ENCODE data around the gene WNT1.

The WNT1 gene

GRCh38 chr12:49010092-49010668, 32.1 kb downstream of the WNT1 start:
- DNase-seq, result no peak

- no peak for DNase-seq
Measured at GRCh38 chr12:49012739-49013138, 34.6 kb downstream of the WNT1 start.

GRCh38 chr12:49013428-49013827, 35.3 kb downstream of the WNT1 start:
- DNase-seq, result no peak

- DNase-seq, result no peak
Measured at GRCh38 chr12:49014547-49014946, 36.4 kb downstream of the WNT1 start.

GRCh38 chr12:49015196-49015595, 37.1 kb downstream of the WNT1 start:
- no peak for DNase-seq

- DNase-seq, result no peak
Measured at GRCh38 chr12:49017891-49018260, 39.8 kb downstream of the WNT1 start.

- peak; percentile 84 to 95 for DNase-seq
Measured at GRCh38 chr12:49018261-49019119, 40.4 kb downstream of the WNT1 start, which contains the start of gene PRKAG1. PRKAG1 (minus strand) TSS chr12:49018776; CDS start chr12:49018740, 36 bp downstream.

- no peak for DNase-seq
Measured at GRCh38 chr12:49019120-49019430, 41.0 kb downstream of the WNT1 start.

GRCh38 chr12:49019443-49020324, 41.6 kb downstream of the WNT1 start:
- DNase-seq, result peak; percentile 22 to 64

- no peak for DNase-seq
Measured at GRCh38 chr12:49020441-49020840, 42.3 kb downstream of the WNT1 start.

DNA sequence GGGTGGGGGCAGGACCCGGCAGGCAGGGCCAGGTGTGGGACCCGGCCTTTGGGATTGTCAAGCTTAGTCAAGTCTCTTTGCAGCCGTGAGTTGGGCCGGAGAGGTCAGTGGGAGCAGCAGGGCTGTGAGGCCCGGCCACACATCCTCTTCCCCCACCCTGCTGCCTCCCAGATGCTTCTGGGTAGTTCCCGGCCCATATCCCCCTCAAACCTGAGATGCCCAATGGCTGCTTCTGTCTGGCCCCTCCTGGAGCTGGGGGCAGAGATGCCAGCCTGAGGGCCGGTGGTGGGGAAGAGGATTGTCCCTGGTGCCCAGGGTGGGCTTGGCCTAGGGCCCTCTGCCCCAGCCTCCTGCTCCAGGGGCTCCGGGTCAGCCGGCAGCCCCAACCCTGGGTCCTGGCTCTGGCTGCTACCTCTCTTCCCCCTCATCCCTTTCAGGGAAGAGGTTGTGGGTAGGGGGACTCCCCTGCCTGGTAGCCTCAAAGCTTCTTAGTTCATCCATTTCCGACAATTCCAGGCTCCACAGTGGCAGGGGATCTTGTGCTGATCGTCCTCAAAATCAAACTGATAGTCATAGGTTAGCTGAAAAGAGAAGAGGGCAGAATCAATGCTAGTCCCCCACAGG, 43.3 kb downstream of the WNT1 start:
- no peak for DNase-seq

DNA sequence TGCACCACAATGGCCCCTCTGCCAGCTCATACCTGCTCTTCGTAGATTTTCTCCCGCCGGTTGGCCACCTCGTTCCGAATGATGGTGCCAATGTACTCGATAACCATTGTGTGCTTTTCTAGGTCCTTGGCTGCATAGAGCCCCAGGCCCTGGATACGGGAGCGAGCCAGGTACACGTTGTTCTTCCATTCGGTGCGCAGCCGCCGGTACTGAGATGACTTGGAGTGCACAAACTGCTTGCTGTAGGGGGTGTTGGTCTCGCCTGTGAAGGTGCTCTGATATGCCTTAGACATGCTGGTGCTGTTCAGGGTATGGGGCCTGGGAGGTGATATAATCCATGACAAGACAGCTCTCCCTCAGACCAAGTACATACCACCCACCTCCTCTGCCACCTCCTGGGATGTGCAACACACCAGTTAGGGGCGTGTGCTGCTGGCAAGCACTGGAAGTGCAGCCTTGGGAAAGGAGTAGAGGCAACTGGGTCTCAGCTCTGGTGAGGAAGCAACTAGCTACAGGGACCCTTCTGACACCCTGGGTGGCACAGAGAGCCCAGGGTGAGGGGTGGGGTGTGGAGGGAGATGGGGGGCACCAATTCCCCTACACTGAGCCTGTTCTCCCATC, 44.5 kb downstream of the WNT1 start:
- no peak for DNase-seq

- no peak for DNase-seq
Measured at GRCh38 chr12:49023812-49024211, 45.7 kb downstream of the WNT1 start.

DNA sequence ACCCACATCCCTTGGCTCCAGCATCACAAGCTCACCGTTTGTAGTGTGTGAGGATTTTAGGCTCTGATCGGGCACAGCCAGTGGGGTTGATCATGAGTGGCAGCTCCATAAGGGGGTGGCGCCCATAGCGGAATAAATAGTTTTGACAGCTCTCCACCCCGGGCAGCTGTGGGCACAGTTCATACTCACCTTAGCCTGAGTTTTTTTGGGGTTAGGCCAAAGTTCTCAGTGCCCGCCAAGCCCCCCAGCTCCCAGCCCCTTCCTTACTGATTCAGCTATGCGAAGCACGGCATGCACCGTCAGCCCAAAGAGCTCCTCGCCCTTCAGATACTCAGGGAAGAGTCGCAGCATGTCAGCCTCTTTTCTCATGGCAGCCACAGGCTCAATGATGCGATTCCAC, 46.4 kb downstream of the WNT1 start:
- no peak for DNase-seq

GRCh38 chr12:49025463-49025862, 47.3 kb downstream of the WNT1 start:
- no peak for DNase-seq

- no peak for DNase-seq
Measured at GRCh38 chr12:49026101-49026500, 48.0 kb downstream of the WNT1 start.

GRCh38 chr12:49026678-49027480, 48.8 kb downstream of the WNT1 start:
- DNase-seq, result no peak

DNA sequence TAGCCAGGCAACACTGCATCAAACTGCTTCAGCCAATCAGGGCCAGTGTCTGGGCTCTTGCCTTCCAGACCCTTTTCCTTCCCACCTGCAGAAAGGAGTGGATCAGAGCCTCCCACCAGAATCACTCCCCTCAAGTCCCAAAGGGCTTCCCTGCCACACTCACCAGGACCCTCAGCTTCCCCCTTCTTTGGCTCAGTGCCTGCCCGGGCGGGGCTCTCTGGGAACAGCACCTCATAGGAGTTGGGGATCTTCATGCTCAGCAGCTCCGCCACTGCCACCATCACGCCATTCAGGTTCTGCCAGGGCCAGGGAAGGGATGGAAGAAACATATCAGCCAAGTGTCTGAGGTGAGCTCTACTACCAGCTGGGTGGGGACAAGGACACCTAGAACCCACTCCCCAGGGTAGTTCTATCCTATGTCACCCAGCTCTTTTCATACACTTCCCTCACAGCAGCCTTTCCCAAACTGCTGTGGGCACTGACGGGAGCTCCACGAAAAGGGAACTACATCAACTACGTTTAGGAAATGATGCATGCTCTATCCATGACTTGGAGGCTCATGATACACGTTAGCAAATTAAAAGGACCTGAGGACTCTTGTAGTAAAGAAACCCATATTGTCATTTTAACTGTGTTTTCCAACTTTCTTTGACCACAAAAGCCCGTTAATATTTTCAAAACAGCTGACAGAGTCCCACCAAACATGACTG, 49.9 kb downstream of the WNT1 start:
- no peak for DNase-seq

- DNase-seq, result no peak
Measured at GRCh38 chr12:49028666-49029275, 50.6 kb downstream of the WNT1 start.

GRCh38 chr12:49030119-49030518, 52.0 kb downstream of the WNT1 start:
- DNase-seq, result no peak

All from bone marrow (tissue), 2 donors.